Measurements from ENCODE around the gene MRPS10. TPM values are rescaled to one million over a fixed set of nuclear protein-coding genes. Genes with fewer than 3 reads are reported as not detected.

MRPS10 gene
- total RNA-seq, 1 donor from 2014 or later = 28.8 TPM

- no peaks in the 10 kb centered on the region for H3K27me3 Mint-ChIP-seq (ENCODE audit: low read depth)
- H3K4me1 Mint-ChIP-seq (ENCODE audit: low read depth) = peaks cover 38% of the 10 kb centered on the region
- H3K36me3 Mint-ChIP-seq (ENCODE audit: low read depth) = peaks cover 2% of the 10 kb centered on the region
- no peak for TF ChIP-seq CTCF (IDR thresholded peaks at IDR 0.05)
- peak overlapping the region; percentile 91 for H3K27ac Mint-ChIP-seq (ENCODE audit: unreplicated experiment)
- DNase-seq (ENCODE audit: low spot score) = no peak
- peaks cover 8% of the 10 kb centered on the region for H3K9me3 Mint-ChIP-seq (ENCODE audit: low read depth)
- H3K4me3 Mint-ChIP-seq (ENCODE audit: unreplicated experiment) = no peak overlapping the region
Measured at GRCh38 chr6:42201382-42201781, 16.3 kb downstream of the MRPS10 start.

- H3K36me3 Mint-ChIP-seq (ENCODE audit: low read depth) = no peaks in the 10 kb centered on the region
- no peak for TF ChIP-seq CTCF (IDR thresholded peaks at IDR 0.05)
- H3K4me3 Mint-ChIP-seq (ENCODE audit: unreplicated experiment) = no peak overlapping the region
- peak overlapping the region; percentile 91 for H3K27ac Mint-ChIP-seq (ENCODE audit: unreplicated experiment)
- peaks cover 38% of the 10 kb centered on the region for H3K4me1 Mint-ChIP-seq (ENCODE audit: low read depth)
- H3K9me3 Mint-ChIP-seq (ENCODE audit: low read depth) = peaks cover 8% of the 10 kb centered on the region
- DNase-seq (ENCODE audit: low spot score) = no peak
- H3K27me3 Mint-ChIP-seq (ENCODE audit: low read depth) = no peaks in the 10 kb centered on the region
Measured at GRCh38 chr6:42200035-42200434, 17.6 kb downstream of the MRPS10 start.

- Mint-ChIP-seq H3K9me3 (ENCODE audit: low read depth) (peaks cover 8% of the 10 kb centered on the region), H3K4me3 (ENCODE audit: unreplicated experiment) (no peak overlapping the region), H3K27me3 (ENCODE audit: low read depth) (no peaks in the 10 kb centered on the region), H3K27ac (ENCODE audit: unreplicated experiment) (peak overlapping the region; percentile 91), H3K36me3 (ENCODE audit: low read depth) (no peaks in the 10 kb centered on the region), H3K4me1 (ENCODE audit: low read depth) (peaks cover 33% of the 10 kb centered on the region)
- no peak for DNase-seq (ENCODE audit: low spot score)
- TF ChIP-seq CTCF (IDR thresholded peaks at IDR 0.05) = no peak
Measured at GRCh38 chr6:42199106-42199981, 18.3 kb downstream of the MRPS10 start.

GRCh38 chr6:42197555-42198362 lies 19.9 kb downstream of the MRPS10 start:
- Mint-ChIP-seq H3K27me3 (ENCODE audit: low read depth) (no peaks in the 10 kb centered on the region), H3K27ac (ENCODE audit: unreplicated experiment) (no peak overlapping the region), H3K9me3 (ENCODE audit: low read depth) (peaks cover 8% of the 10 kb centered on the region), H3K4me1 (ENCODE audit: low read depth) (peaks cover 45% of the 10 kb centered on the region), H3K36me3 (ENCODE audit: low read depth) (peaks cover 2% of the 10 kb centered on the region), H3K4me3 (ENCODE audit: unreplicated experiment) (no peak overlapping the region)
- TF ChIP-seq CTCF (IDR thresholded peaks at IDR 0.05) = no peak
- no peak for DNase-seq (ENCODE audit: low spot score)

- H3K36me3 Mint-ChIP-seq (ENCODE audit: low read depth) = peaks cover 2% of the 10 kb centered on the region
- H3K4me1 Mint-ChIP-seq (ENCODE audit: low read depth) = peaks cover 38% of the 10 kb centered on the region
- H3K27me3 Mint-ChIP-seq (ENCODE audit: low read depth) = no peaks in the 10 kb centered on the region
- no peak overlapping the region for H3K4me3 Mint-ChIP-seq (ENCODE audit: unreplicated experiment)
- TF ChIP-seq CTCF (IDR thresholded peaks at IDR 0.05) = no peak
- no peak for DNase-seq (ENCODE audit: low spot score)
- peaks cover 8% of the 10 kb centered on the region for H3K9me3 Mint-ChIP-seq (ENCODE audit: low read depth)
- no peak overlapping the region for H3K27ac Mint-ChIP-seq (ENCODE audit: unreplicated experiment)
Measured at GRCh38 chr6:42195415-42195814, 22.2 kb downstream of the MRPS10 start.

Measured in chondrocyte (in vitro differentiated cells).